K562 (cell line): ENCODE data around the gene CTNNBL1. TPM values are rescaled to one million over a fixed set of nuclear protein-coding genes. Genes with fewer than 3 reads are reported as not detected.

Experiments
- ATAC-seq: fragments of 200-7000 bp; cut with Tn5 transposase; 3 replicates; pipeline ENCODE4 v1.9.1; 2020; ENCODE audit warnings: moderate library complexity
- BruUV-seq: library from RNA; stranded (reverse); fragments of 400-500 nt; replicated peaks from 2 replicates; lab custom pipeline; 2021; lab: Mats Ljungman, UMichigan
- CTCF ChIA-PET: fragments of 300-600 bp; formaldehyde crosslinking; extraction: SDS; loops from one replicate; lab custom pipeline; 2021; ENCODE audit warnings: low intra/inter-chr PET ratio; lab: Yijun Ruan, JAX
- POLR2A ChIA-PET: fragments of 300-600, 350-650 bp; sonication (Branson Sonifier 250); formaldehyde crosslinking; extraction: SDS; loops from one replicate; lab custom pipeline; 2021; ENCODE audit warnings: antibody characterized with exemption, inconsistent platforms; lab: Yijun Ruan, JAX
- DNase-seq, 4 experiments: peaks; one replicate each; pipeline versions ENCODE4 v3.0.0 to v3.0.0-alpha.2; 2011 to 2018; ENCODE audit warnings: low spot score in 3 of 4, mixed read lengths in 3 of 4; ENCODE audit errors: extremely low read depth in 1 of 4
- FAIRE-seq: peaks from 2 replicates; lab custom pipeline; 2011; peaks lifted over from hg19 to GRCh38; lab: Jason Lieb, UNC
- H2AFZ ChIP-seq: 2 replicates; pipeline ENCODE4 v1.6.0; 2011; ENCODE audit warnings: low read depth, low read length, control low read depth, inconsistent platforms
- H3K27ac ChIP-seq: fragments of 200-600 bp; 3 replicates; pipeline ENCODE4 v1.8.0; 2011; ENCODE audit warnings: low read depth, mild to moderate bottlenecking, control low read depth, inconsistent platforms, low read length, moderate library complexity, mixed read lengths; ENCODE audit errors: extremely low read depth
- H3K27me3 ChIP-seq, 2 experiments: fragments of 300-600 bp in 1 of 2; 2 replicates in 1 of 2; 3 replicates in 1 of 2; pipeline versions ENCODE4 v1.6.0 to v1.8.0; 2011; ENCODE audit warnings: inconsistent platforms in 2 of 2, low read length in 2 of 2, mild to moderate bottlenecking in 1 of 2, mixed read lengths in 1 of 2, moderate library complexity in 1 of 2; ENCODE audit not compliant: control insufficient read depth in 2 of 2, insufficient read depth in 2 of 2
- H3K36me3 ChIP-seq: fragments of 300-600 bp; 3 replicates; pipeline ENCODE4 v1.8.0; 2011; ENCODE audit warnings: mild to moderate bottlenecking, low read length, inconsistent platforms; ENCODE audit not compliant: control insufficient read depth, insufficient read depth
- H3K4me1 ChIP-seq, 2 experiments: fragments of 200-600 bp in 1 of 2; replicated peaks in 1 of 2; 2 replicates in 1 of 2; 3 replicates in 1 of 2; pipeline versions ENCODE4 v1.5.1 to v1.8.0; 2011; ENCODE audit warnings: inconsistent platforms in 2 of 2, low read length in 2 of 2, mild to moderate bottlenecking in 1 of 2, mixed read lengths in 1 of 2, moderate library complexity in 1 of 2; ENCODE audit not compliant: control insufficient read depth in 2 of 2, insufficient read depth in 2 of 2
- H3K4me2 ChIP-seq: 2 replicates; pipeline ENCODE4 v1.6.1; 2011; ENCODE audit warnings: low read length, control low read depth, inconsistent platforms, mixed read lengths; ENCODE audit not compliant: insufficient read depth
- H3K4me3 ChIP-seq: fragments of 200-600 bp; sonication (generic), shearing (Covaris generic); 2 replicates; pipeline ENCODE4 v1.5.1; 2016; ENCODE audit warnings: control low read depth, inconsistent platforms
- H3K79me2 ChIP-seq: fragments of 200-600 bp; 3 replicates; pipeline ENCODE4 v1.8.0; 2011; ENCODE audit warnings: low read length, inconsistent platforms; ENCODE audit not compliant: control insufficient read depth, insufficient read depth
- H3K9ac ChIP-seq, 2 experiments: 2 replicates each; pipeline versions ENCODE4 v1.6.0 to v1.6.1; 2011; ENCODE audit warnings: low read depth in 2 of 2, low read length in 2 of 2, control low read depth in 1 of 2, inconsistent platforms in 1 of 2, mild to moderate bottlenecking in 1 of 2, mixed read lengths in 1 of 2; ENCODE audit not compliant: insufficient read depth in 1 of 2
- H3K9me1 ChIP-seq: one replicate; pipeline ENCODE4 v1.6.0; 2011; ENCODE audit warnings: inconsistent platforms, mild to moderate bottlenecking, low read length, moderate library complexity; ENCODE audit not compliant: control insufficient read depth, insufficient read depth
- H3K9me3 ChIP-seq: replicated peaks from 2 replicates; pipeline ENCODE4 v1.5.1; 2011; ENCODE audit warnings: low read depth, low read length, inconsistent platforms; ENCODE audit not compliant: control insufficient read depth, insufficient read depth
- H4K20me1 ChIP-seq: replicated peaks from 2 replicates; pipeline ENCODE4 v1.6.1; 2011; ENCODE audit warnings: low read length, inconsistent platforms, mixed read lengths; ENCODE audit not compliant: control insufficient read depth, insufficient read depth
- DEAF1 ChIP-seq: fragments of 450-650 bp; formaldehyde crosslinking; IDR thresholded peaks from 2 replicates; pipeline ENCODE4 v1.4.0; 2020; ENCODE audit warnings: mild to moderate bottlenecking, moderate library complexity
- DIDO1 ChIP-seq: fragments of 450-650 bp; IDR thresholded peaks from 2 replicates; pipeline ENCODE4 v1.6.1; 2016; ENCODE audit warnings: low read depth, missing biosample characterization, missing genetic modification characterization
- HNRNPK ChIP-seq: fragments of 200-400 bp; formaldehyde crosslinking; IDR thresholded peaks from one replicate; pipeline ENCODE4 v1.6.1; 2018; ENCODE audit warnings: mild to moderate bottlenecking, low read depth, low read length; ENCODE audit not compliant: poor library complexity, severe bottlenecking
- HOXB6 ChIP-seq: fragments of 250-450 bp; sonication (Bioruptor Pico); IDR thresholded peaks from 2 replicates; pipeline ENCODE4 v1.5.1; 2022; ENCODE audit warnings: mild to moderate bottlenecking, borderline replicate concordance
- MTA1 ChIP-seq: fragments of 450-650 bp; IDR thresholded peaks from 2 replicates; pipeline ENCODE4 v1.6.1; 2017; ENCODE audit warnings: borderline replicate concordance
- NCOA1 ChIP-seq: fragments of 450-650 bp; IDR thresholded peaks from 2 replicates; pipeline ENCODE4 v1.6.1; 2016; ENCODE audit warnings: low read depth
- PKNOX1 ChIP-seq: fragments of 450-650 bp; IDR thresholded peaks from 2 replicates; pipeline ENCODE4 v1.6.1; 2016
- TFE3 ChIP-seq: fragments of 450-650 bp; formaldehyde crosslinking; IDR thresholded peaks from 2 replicates; pipeline ENCODE4 v1.4.0; 2020; ENCODE audit warnings: mild to moderate bottlenecking, mixed read lengths
- THRAP3 ChIP-seq: fragments of 450-650 bp; IDR thresholded peaks from 2 replicates; pipeline ENCODE4 v1.6.1; 2016; ENCODE audit warnings: mild to moderate bottlenecking, inconsistent platforms, borderline replicate concordance
- WGBS: fragments of 100-300 bp; shearing (Covaris generic); methylation state at CpG from one replicate; pipeline ENCODE4 v1.1.6; 2016; ENCODE audit warnings: low coverage, mixed read lengths; ENCODE audit not compliant: insufficient coverage; ENCODE audit errors: missing lambda C conversion rate; 5-methylcytosine and 5-hydroxymethylcytosine counted together
- in situ Hi-C: fragments of 300-500 bp; cut with MboI; formaldehyde crosslinking; loops from 4 replicates; pipeline ENCODE4 v1.15.0; 2018; ENCODE audit warnings: inconsistent platforms, mixed read lengths
- intact Hi-C: fragments of 100-400 bp; cut with micrococcal nuclease; formaldehyde crosslinking; loops from 2 replicates; pipeline ENCODE4 v1.14.2; 2022
- polyA plus RNA-seq, 8 experiments: library from polyadenylated mRNA; depleted of rRNA in 4 of 8; stranded (reverse) in 5 of 8; unstranded in 3 of 8; fragments of >200 nt; fragmentation: Nextera tagmentation in 2 of 8; fragmentation: Illumina TruSeq in 1 of 8; extraction: Ambion mirVana in 2 of 8; extraction: Trizol in 1 of 8; gene quantifications; 2 replicates each; pipeline versions ENCODE4 v1.2.1 to v1.2.3, GENCODE V29; 2011 to 2014; ENCODE audit warnings: inconsistent platforms in 1 of 8, missing spikeins in 1 of 8
- total RNA-seq, 7 experiments: library from RNA; depleted of rRNA in 6 of 7; stranded (reverse); fragments of >200 nt in 6 of 7; fragmentation: Illumina TruSeq in 2 of 7; extraction: Trizol in 2 of 7; gene quantifications; 2 replicates each; pipeline versions ENCODE4 v1.2.1 to v1.2.3, GENCODE V29; 2011 to 2021; ENCODE audit warnings: low replicate concordance in 1 of 7

CTNNBL1 gene
- total and polyA plus RNA-seq, 9 of the 15 experiments (the other 6 are each of a cell fraction or from before 2014, with no cell fraction given): 32.4 to 85.6 (median 43.6) TPM

GRCh38 chr20:37886851-37887297 is 193.0 kb downstream of the CTNNBL1 start (continued):
- TF ChIP-seq TFE3 (CRISPR knock-in tag) (peak; percentile 87), HNRNPK (no peak)
- TF ChIP-seq, all 486 proteins: peak for 12

- in situ Hi-C loops: no loop called here
- TF ChIP-seq DEAF1 (CRISPR knock-in tag) (no peak), HOXB6 (CRISPR knock-in tag) (no peak), DIDO1 (tag) (no peak), THRAP3 (no peak), PKNOX1 (no peak), MTA1 (no peak), NCOA1 (no peak)
- TF ChIP-seq, all 486 proteins: peak for 0
- Histone ChIP-seq H3K79me2 (no peaks in the 10 kb centered on the region), H3K9me3 (no peaks in the 10 kb centered on the region), H3K4me3 (no peak overlapping the region), H3K4me2 (no peak overlapping the region), H3K9ac (no peak overlapping the region), H2AFZ (no peak overlapping the region), H3K4me1 (peaks cover 0 to 4% of the 10 kb centered on the region in 2 experiments; a peak in 2 of 5 replicates), H3K36me3 (no peaks in the 10 kb centered on the region), H3K27ac (no peak overlapping the region), H3K27me3 (peaks cover 19 to 81% of the 10 kb centered on the region in 2 experiments), H3K9me1 (no peaks in the 10 kb centered on the region), H4K20me1 (peaks cover 7% of the 10 kb centered on the region; the same call in 1 of the 2 replicates)
- BruUV-seq: no TSS peak
- intact Hi-C loops: no loop called here
- POLR2A ChIA-PET: no interaction called here
- no peak for ATAC-seq
- CTCF ChIA-PET: no interaction called here
- 9% methylated on average over 10 of the region's 10 CpGs for WGBS
- no peak for DNase-seq
- no peak for FAIRE-seq
Measured at GRCh38 chr20:37888641-37889040, 194.8 kb downstream of the CTNNBL1 start.
